Esophagus muscularis mucosa (tissue), 3 donors: ENCODE data around the gene CBX4.

ENCODE experiments used
- POLR2AphosphoS5 ChIP-seq, 2 donors: sonication (generic); formaldehyde crosslinking; IDR thresholded peaks; one replicate each; pipeline ENCODE4 v1.6.1; 2017; ENCODE audit warnings: antibody characterized with exemption in 2 of 2
- TF ChIP-seq, protein P1 (sequence below), 3 experiments: fragments of 200-600 bp in 2 of 3; fragments of 450-650 bp in 1 of 3; sonication (generic) in 2 of 3; IDR thresholded peaks; one replicate each; pipeline ENCODE4 v1.5.1; 2017 to 2019; ENCODE audit warnings: antibody characterized with exemption in 3 of 3, mild to moderate bottlenecking in 2 of 3, moderate library complexity in 1 of 3

DNA sequence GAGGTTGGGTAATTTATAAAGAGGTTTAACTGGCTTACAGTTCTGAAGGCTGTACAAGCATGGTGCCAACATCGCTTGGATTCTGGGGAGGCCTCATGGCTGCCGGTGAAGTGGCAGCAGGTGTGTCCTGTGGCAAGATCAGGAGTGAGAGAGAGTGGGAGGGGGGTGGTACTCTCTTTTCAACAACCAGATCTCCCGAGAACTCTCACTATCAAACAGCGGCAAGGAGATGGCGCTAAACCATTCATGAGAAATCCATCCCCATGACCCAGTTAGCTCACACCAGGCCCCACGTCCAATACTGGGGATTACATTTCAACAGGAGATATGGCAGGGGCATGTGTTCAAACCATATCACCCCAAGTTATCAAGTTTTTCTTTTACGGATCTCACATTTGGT lies 44.0 kb upstream of the CBX4 start:
- TF ChIP-seq, protein P1, sequence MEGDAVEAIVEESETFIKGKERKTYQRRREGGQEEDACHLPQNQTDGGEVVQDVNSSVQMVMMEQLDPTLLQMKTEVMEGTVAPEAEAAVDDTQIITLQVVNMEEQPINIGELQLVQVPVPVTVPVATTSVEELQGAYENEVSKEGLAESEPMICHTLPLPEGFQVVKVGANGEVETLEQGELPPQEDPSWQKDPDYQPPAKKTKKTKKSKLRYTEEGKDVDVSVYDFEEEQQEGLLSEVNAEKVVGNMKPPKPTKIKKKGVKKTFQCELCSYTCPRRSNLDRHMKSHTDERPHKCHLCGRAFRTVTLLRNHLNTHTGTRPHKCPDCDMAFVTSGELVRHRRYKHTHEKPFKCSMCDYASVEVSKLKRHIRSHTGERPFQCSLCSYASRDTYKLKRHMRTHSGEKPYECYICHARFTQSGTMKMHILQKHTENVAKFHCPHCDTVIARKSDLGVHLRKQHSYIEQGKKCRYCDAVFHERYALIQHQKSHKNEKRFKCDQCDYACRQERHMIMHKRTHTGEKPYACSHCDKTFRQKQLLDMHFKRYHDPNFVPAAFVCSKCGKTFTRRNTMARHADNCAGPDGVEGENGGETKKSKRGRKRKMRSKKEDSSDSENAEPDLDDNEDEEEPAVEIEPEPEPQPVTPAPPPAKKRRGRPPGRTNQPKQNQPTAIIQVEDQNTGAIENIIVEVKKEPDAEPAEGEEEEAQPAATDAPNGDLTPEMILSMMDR (IDR thresholded peaks at IDR 0.05): no peak
- no peak for TF ChIP-seq POLR2AphosphoS5 (IDR thresholded peaks at IDR 0.05)
